Mesendoderm (in vitro differentiated cells): ENCODE data around the gene METTL23.

Experiments
- DNase-seq: peaks from one replicate; pipeline ENCODE4 v3.0.0; 2013
- H2AK5ac ChIP-seq: 2 replicates; pipeline ENCODE4 v1.6.1; 2013; ENCODE audit warnings: low read length, inconsistent platforms
- H2BK120ac ChIP-seq: 2 replicates; pipeline ENCODE4 v1.6.1; 2013; ENCODE audit warnings: low read depth, mild to moderate bottlenecking, low read length, moderate library complexity, mixed read lengths
- H2BK15ac ChIP-seq: replicated peaks from 2 replicates; pipeline ENCODE4 v1.6.1; 2013; ENCODE audit warnings: low read depth, mild to moderate bottlenecking, moderate library complexity
- H2BK5ac ChIP-seq: 2 replicates; pipeline ENCODE4 v1.6.1; 2013; ENCODE audit warnings: low read length, inconsistent platforms
- H3K18ac ChIP-seq: 2 replicates; pipeline ENCODE4 v1.6.1; 2013; ENCODE audit warnings: mild to moderate bottlenecking, low read length, mixed read lengths
- H3K23ac ChIP-seq: one replicate; pipeline ENCODE4 v1.6.1; 2013; ENCODE audit warnings: low read length
- H3K27ac ChIP-seq: 2 replicates; pipeline ENCODE4 v1.5.1; 2013; ENCODE audit warnings: low read depth, mild to moderate bottlenecking, inconsistent platforms, low read length, moderate library complexity
- H3K27me3 ChIP-seq: 2 replicates; pipeline ENCODE4 v1.6.1; 2013; ENCODE audit warnings: low read length, control low read depth, mild to moderate bottlenecking, inconsistent platforms; ENCODE audit not compliant: insufficient read depth, poor library complexity
- H3K36me3 ChIP-seq: 2 replicates; pipeline ENCODE4 v1.6.1; 2013; ENCODE audit warnings: low read length, inconsistent platforms; ENCODE audit not compliant: control insufficient read depth, insufficient read depth
- H3K4ac ChIP-seq: one replicate; pipeline ENCODE4 v1.6.1; 2013; ENCODE audit warnings: low read depth, mild to moderate bottlenecking, low read length, moderate library complexity
- H3K4me1 ChIP-seq: 2 replicates; pipeline ENCODE4 v1.6.1; 2013; ENCODE audit warnings: low read depth, low read length, inconsistent platforms; ENCODE audit not compliant: control insufficient read depth
- H3K4me2 ChIP-seq: 2 replicates; pipeline ENCODE4 v1.6.1; 2013; ENCODE audit warnings: low read length
- H3K4me3 ChIP-seq: 2 replicates; pipeline ENCODE4 v1.5.1; 2013; ENCODE audit warnings: mild to moderate bottlenecking, low read length
- H3K56ac ChIP-seq: one replicate; pipeline ENCODE4 v1.6.1; 2013; ENCODE audit warnings: low read length
- H3K79me1 ChIP-seq: 2 replicates; pipeline ENCODE4 v1.6.1; 2013; ENCODE audit warnings: low read length, inconsistent platforms
- H3K79me2 ChIP-seq: 2 replicates; pipeline ENCODE4 v1.6.1; 2013; ENCODE audit warnings: mild to moderate bottlenecking, low read length; ENCODE audit not compliant: control insufficient read depth, insufficient read depth
- H3K9ac ChIP-seq: 2 replicates; pipeline ENCODE4 v1.6.1; 2013; ENCODE audit warnings: low read length, inconsistent platforms
- H4K5ac ChIP-seq: one replicate; pipeline ENCODE4 v1.6.1; 2013; ENCODE audit warnings: low read length
- H4K8ac ChIP-seq: one replicate; pipeline ENCODE4 v1.6.1; 2013; ENCODE audit warnings: low read depth, mild to moderate bottlenecking, control low read depth, low read length, moderate library complexity
- WGBS: extraction: QIAGEN DNeasy Blood & Tissue Kit; methylation state at CpG from one replicate; pipeline ENCODE4 v1.1.7; 2013; ENCODE audit warnings: low lambda C conversion rate, missing lambda C conversion rate; ENCODE audit not compliant: insufficient coverage; ENCODE audit errors: extremely low coverage; 5-methylcytosine and 5-hydroxymethylcytosine counted together

METTL23 gene

GRCh38 chr17:76734080-76734840 is 7.6 kb downstream of the METTL23 start:
- Histone ChIP-seq H3K79me1 (no peaks in the 10 kb centered on the region), H3K4me1 (peaks cover 4% of the 10 kb centered on the region), H3K4me3 (no peak overlapping the region), H3K23ac (no peak overlapping the region), H2BK120ac (no peak overlapping the region), H3K36me3 (peaks cover 17% of the 10 kb centered on the region), H3K27me3 (no peaks in the 10 kb centered on the region), H2BK15ac (no peak overlapping the region), H2BK5ac (no peak overlapping the region), H4K8ac (no peak overlapping the region), H2AK5ac (no peak overlapping the region), H3K9ac (peak overlapping the region; percentile 100), H4K5ac (no peak overlapping the region), H3K4ac (no peak overlapping the region), H3K79me2 (peaks cover 38% of the 10 kb centered on the region), H3K56ac (peak overlapping the region; percentile 59), H3K4me2 (peak overlapping the region; percentile 98), H3K27ac (no peak overlapping the region), H3K18ac (no peak overlapping the region)
- DNase-seq = no peak
- no CpG with 5 or more reads among the region's 8 CpGs for WGBS

- Histone ChIP-seq H3K36me3 (peaks cover 17% of the 10 kb centered on the region), H3K4me2 (peak overlapping the region; percentile 98), H4K5ac (no peak overlapping the region), H3K56ac (peak overlapping the region; percentile 78), H3K9ac (peak overlapping the region; percentile 100), H3K4me3 (peak overlapping the region; percentile 85), H3K79me2 (peaks cover 38% of the 10 kb centered on the region), H4K8ac (no peak overlapping the region), H2BK5ac (no peak overlapping the region), H3K27ac (no peak overlapping the region), H2BK15ac (no peak overlapping the region), H3K79me1 (no peaks in the 10 kb centered on the region), H3K4me1 (peaks cover 4% of the 10 kb centered on the region), H3K4ac (no peak overlapping the region), H2AK5ac (no peak overlapping the region), H2BK120ac (no peak overlapping the region), H3K23ac (no peak overlapping the region), H3K27me3 (no peaks in the 10 kb centered on the region), H3K18ac (no peak overlapping the region)
- no CpG with 5 or more reads among the region's 5 CpGs for WGBS
- DNase-seq = no peak
Observed at GRCh38 chr17:76735006-76735405, 8.4 kb downstream of the METTL23 start.

GRCh38 chr17:76735586-76736348 is 9.1 kb downstream of the METTL23 start:
- Histone ChIP-seq H3K4me3 (peak overlapping the region; percentile 84), H3K79me1 (peaks cover 2% of the 10 kb centered on the region), H2BK15ac (no peak overlapping the region), H3K23ac (peak overlapping the region; percentile 83), H2AK5ac (peak overlapping the region; percentile 17), H3K4me2 (peak overlapping the region; percentile 45), H3K9ac (peak overlapping the region; percentile 100), H3K18ac (peak overlapping the region; percentile 73), H4K5ac (no peak overlapping the region), H3K27me3 (no peaks in the 10 kb centered on the region), H3K36me3 (peaks cover 17% of the 10 kb centered on the region), H3K4ac (peak overlapping the region; percentile 74), H4K8ac (no peak overlapping the region), H2BK120ac (no peak overlapping the region), H2BK5ac (peak overlapping the region; percentile 75), H3K27ac (peak overlapping the region; percentile 82), H3K56ac (peak overlapping the region; percentile 100), H3K4me1 (peaks cover 4% of the 10 kb centered on the region), H3K79me2 (peaks cover 38% of the 10 kb centered on the region)
- DNase-seq = no peak
- WGBS = no CpG with 5 or more reads among the region's 20 CpGs

DNA sequence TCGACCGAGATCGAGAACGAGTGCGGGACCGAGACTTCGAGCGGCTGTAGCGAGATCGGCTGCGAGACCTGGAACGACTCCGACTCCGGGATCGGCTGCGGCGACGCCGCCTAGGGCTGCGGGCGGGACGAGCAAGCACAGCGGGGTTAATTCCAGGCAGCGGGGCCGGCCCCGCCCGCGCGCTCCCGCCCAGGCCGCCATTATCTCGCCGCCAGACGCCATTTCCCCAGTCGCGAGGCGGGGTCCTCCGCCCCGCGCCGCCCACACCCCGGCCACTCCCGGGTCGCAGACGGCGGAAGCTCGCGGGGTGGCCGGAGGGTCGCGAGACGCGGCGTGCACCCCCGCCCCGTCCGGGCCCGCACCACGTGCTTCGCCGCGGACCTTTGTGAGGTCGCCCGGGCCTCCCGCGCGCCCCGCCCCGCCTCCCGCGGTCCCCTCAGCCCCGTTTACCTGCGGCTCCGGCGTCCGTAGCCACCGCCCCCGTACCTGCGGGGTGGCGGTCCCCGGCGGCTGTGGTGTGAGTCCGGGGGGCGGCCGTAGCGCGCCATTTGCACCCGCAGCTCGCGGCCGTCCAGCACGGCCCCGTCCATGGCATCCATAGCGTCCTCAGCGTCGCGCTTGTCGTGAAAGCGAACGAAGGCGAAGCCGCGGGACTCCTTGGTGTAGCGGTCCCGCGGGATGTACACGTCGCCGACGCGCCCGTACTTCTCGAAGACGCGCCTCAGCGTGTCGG is 9.9 kb downstream of the METTL23 start:
- Histone ChIP-seq H4K8ac (no peak overlapping the region), H3K23ac (peak overlapping the region; percentile 100), H2BK5ac (peak overlapping the region; percentile 97), H3K27ac (peak overlapping the region; percentile 82), H3K4me3 (peak overlapping the region; percentile 84), H2AK5ac (peak overlapping the region; percentile 93), H3K27me3 (no peaks in the 10 kb centered on the region), H3K56ac (peak overlapping the region; percentile 100), H3K4me1 (peaks cover 4% of the 10 kb centered on the region), H3K4ac (peak overlapping the region; percentile 74), H3K79me1 (peaks cover 2% of the 10 kb centered on the region), H3K4me2 (no peak overlapping the region), H4K5ac (no peak overlapping the region), H2BK15ac (no peak overlapping the region), H3K18ac (peak overlapping the region; percentile 73), H2BK120ac (peak overlapping the region; percentile 62), H3K79me2 (peaks cover 38% of the 10 kb centered on the region), H3K9ac (peak overlapping the region; percentile 100), H3K36me3 (peaks cover 17% of the 10 kb centered on the region)
- WGBS = no CpG with 5 or more reads among the region's 117 CpGs
- DNase-seq = peak; percentile 73

DNA sequence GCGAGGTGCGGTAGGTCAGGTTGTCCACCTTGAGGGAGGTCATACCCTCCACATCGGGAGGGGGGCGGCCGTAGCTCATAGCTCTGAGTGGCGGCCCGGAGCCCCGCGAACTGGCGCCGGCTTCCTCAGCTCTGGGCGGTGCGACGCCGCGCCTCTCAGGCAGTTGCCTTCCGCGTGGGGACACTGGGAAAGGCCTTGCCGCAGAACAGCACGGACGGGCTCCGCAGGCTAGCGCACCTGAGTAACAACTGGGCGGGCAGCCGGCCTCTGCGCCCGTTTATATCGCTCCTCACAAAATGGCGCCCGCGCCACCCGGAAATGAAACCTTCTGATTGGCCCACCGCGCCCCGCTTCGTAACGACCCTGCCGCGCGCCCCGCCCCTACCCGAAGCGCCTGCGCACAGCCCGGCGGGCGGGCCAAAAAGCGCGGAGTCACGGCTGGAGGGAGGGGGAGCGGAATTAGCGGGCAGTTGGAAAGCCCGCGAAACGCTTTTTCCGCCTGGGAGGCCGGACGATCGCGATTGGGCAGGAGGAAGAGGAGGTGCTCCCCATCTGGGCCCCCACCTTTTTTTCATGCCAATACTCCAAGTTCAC is 10.5 kb downstream of the METTL23 start, which contains the start of gene SRSF2:
TSS of gene SRSF2 (minus strand) at position 250 of the 594 bp plus-strand sequence. CDS start at position 79, 171 bp downstream.
- peak; percentile 100 for DNase-seq
- H3K56ac ChIP-seq = peak within 1 kb of the TSS; percentile 100
- H3K79me2 ChIP-seq = peaks cover 38% of the 10 kb centered on the region
- H3K27ac ChIP-seq = peak within 1 kb of the TSS; percentile 100
- H4K8ac ChIP-seq = no peak within 1 kb of the TSS
- peak within 1 kb of the TSS; percentile 83 for H2BK120ac ChIP-seq
- H3K9ac ChIP-seq = peak within 1 kb of the TSS; percentile 100
- H3K18ac ChIP-seq = peak within 1 kb of the TSS; percentile 97
- H3K23ac ChIP-seq = peak within 1 kb of the TSS; percentile 100
- peak within 1 kb of the TSS; percentile 93 for H2AK5ac ChIP-seq
- peak within 1 kb of the TSS; percentile 97 for H2BK5ac ChIP-seq
- peak within 1 kb of the TSS; percentile 85 for H3K4me2 ChIP-seq
- no peak within 1 kb of the TSS for H2BK15ac ChIP-seq
- peak within 1 kb of the TSS; percentile 74 for H3K4ac ChIP-seq
- peaks cover 2% of the 10 kb centered on the region for H3K79me1 ChIP-seq
- H3K4me1 ChIP-seq = peaks cover 4% of the 10 kb centered on the region
- WGBS = no CpG with 5 or more reads among the region's 60 CpGs
- H3K4me3 ChIP-seq = peak within 1 kb of the TSS; percentile 84
- peaks cover 17% of the 10 kb centered on the region for H3K36me3 ChIP-seq
- no peak within 1 kb of the TSS for H4K5ac ChIP-seq
- H3K27me3 ChIP-seq = no peaks in the 10 kb centered on the region
